ENCODE results near the gene TUFT1. TPM values are rescaled to one million over a fixed set of nuclear protein-coding genes. Genes with fewer than 3 reads are reported as not detected.

Gene TUFT1
- polyA plus RNA-seq, 3 donors, result 1.5 to 1.7 (median 1.6) TPM

- Histone ChIP-seq H4K20me1 (ENCODE audit: insufficient read depth, low read length) (no peaks in the 10 kb centered on the region), H3K9me3 (replicated peaks in 1 of 2; ENCODE audit: control insufficient read depth in 1 of 2, insufficient read depth in 1 of 2, low read length in 2 of 2) (no peaks in the 10 kb centered on the region), H3K4me2 (replicated peaks; ENCODE audit: extremely low read depth, low read length, poor library complexity, severe bottlenecking) (no peak overlapping the region), H3K79me2 (ENCODE audit: insufficient read depth, low read length) (peaks cover 4% of the 10 kb centered on the region), H3K27me3 (ENCODE audit: control insufficient read depth in 2 of 2, insufficient read depth in 2 of 2, low read length in 2 of 2) (no peaks in the 10 kb centered on the region), H2AFZ (ENCODE audit: insufficient read depth, low read depth, low read length, poor library complexity, severe bottlenecking) (no peak overlapping the region), H3K36me3 (replicated peaks in 1 of 2; ENCODE audit: control insufficient read depth in 1 of 2, insufficient read depth in 2 of 2, low read length in 2 of 2) (no peaks in the 10 kb centered on the region), H3K4me3 (replicated peaks in 1 of 3; ENCODE audit: low read depth in 2 of 3, low read length in 3 of 3) (no peak overlapping the region), H3K9ac (ENCODE audit: insufficient read depth, low read length, poor library complexity, severe bottlenecking) (no peak overlapping the region), H3K27ac (ENCODE audit: low read depth in 1 of 2, low read length in 2 of 2) (no peak overlapping the region), H3K4me1 (ENCODE audit: control insufficient read depth in 1 of 2, insufficient read depth in 2 of 2, low read length in 2 of 2) (peaks cover 23 to 25% of the 10 kb centered on the region in 2 donors)
- Mint-ChIP-seq H3K36me3 (peaks cover 0 to 1% of the 10 kb centered on the region in 2 donors), H3K9me3 (peaks cover 0 to 3% (median 0%) of the 10 kb centered on the region in 7 donors), H3K27me3 (ENCODE audit: low read depth in 3 of 3) (peaks cover 3 to 7% (median 3%) of the 10 kb centered on the region in 3 donors), H3K4me3 (no peak overlapping the region), H3K27ac (peak overlapping the region in 1 of 7 donors; percentile 9), H3K4me1 (peaks cover 30% of the 10 kb centered on the region)
- no peak for TF ChIP-seq CTCF (IDR thresholded peaks at IDR 0.05)
- no peak for DNase-seq
- intact Hi-C loops (cut with micrococcal nuclease), result no loop called here
- WGBS (ENCODE audit: insufficient coverage), result 100% methylated on average over 2 of the region's 3 CpGs
Observed at GRCh38 chr1:151606857-151607256, 66.7 kb downstream of the TUFT1 start.

DNA sequence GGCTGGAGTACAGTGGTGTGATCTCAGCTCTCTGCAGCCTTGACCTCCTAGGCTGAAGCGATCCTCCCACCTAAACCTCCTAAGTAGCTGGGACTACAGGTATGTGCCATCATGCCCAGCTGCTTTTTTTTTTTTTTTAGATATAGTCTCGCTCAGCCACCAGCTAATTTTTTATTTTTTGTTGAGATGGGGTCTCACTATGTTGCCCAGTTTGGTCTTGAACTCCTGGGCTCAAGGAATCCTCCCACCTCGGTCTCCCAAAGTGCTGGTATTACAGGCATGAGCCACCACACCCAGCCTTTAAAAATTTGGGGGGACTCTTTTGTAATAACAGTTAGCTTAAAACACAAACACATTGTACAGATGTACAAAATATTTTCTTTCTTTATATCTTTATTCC lies 70.0 kb downstream of the TUFT1 start:
- no peaks in the 10 kb centered on the region for H3K36me3 ChIP-seq (replicated peaks in 1 of 2; ENCODE audit: control insufficient read depth in 1 of 2, insufficient read depth in 2 of 2, low read length in 2 of 2)
- intact Hi-C loops (cut with micrococcal nuclease), result loop anchor here in 1 of 2 donors (5.0 to 10.0 kb wide), 2 partner anchors 385 to 443 kb away; partner anchors contain the start of genes LYSMD1, S100A10 and SCNM1
- H3K27ac Mint-ChIP-seq, result peak overlapping the region in 4 of 7 donors; percentile 97 to 100 (median 98)
- H3K4me1 Mint-ChIP-seq, result peaks cover 51% of the 10 kb centered on the region
- no peak overlapping the region for H3K4me3 ChIP-seq (replicated peaks in 1 of 3; ENCODE audit: low read depth in 2 of 3, low read length in 3 of 3)
- H3K4me2 ChIP-seq (replicated peaks; ENCODE audit: extremely low read depth, low read length, poor library complexity, severe bottlenecking), result no peak overlapping the region
- no peak for DNase-seq
- no peak overlapping the region for H3K9ac ChIP-seq (ENCODE audit: insufficient read depth, low read length, poor library complexity, severe bottlenecking)
- no peak for TF ChIP-seq CTCF (IDR thresholded peaks at IDR 0.05)
- no CpG with 5 or more reads among the region's 3 CpGs for WGBS (ENCODE audit: insufficient coverage)
- no peaks in the 10 kb centered on the region for H3K27me3 ChIP-seq (ENCODE audit: control insufficient read depth in 2 of 2, insufficient read depth in 2 of 2, low read length in 2 of 2)
- peaks cover 0 to 3% (median 2%) of the 10 kb centered on the region in 3 donors for H3K27me3 Mint-ChIP-seq (ENCODE audit: low read depth in 3 of 3)
- peaks cover 5% of the 10 kb centered on the region for H4K20me1 ChIP-seq (ENCODE audit: insufficient read depth, low read length)
- no peak overlapping the region for H2AFZ ChIP-seq (ENCODE audit: insufficient read depth, low read depth, low read length, poor library complexity, severe bottlenecking)
- H3K4me3 Mint-ChIP-seq, result no peak overlapping the region
- no peaks in the 10 kb centered on the region for H3K9me3 ChIP-seq (replicated peaks in 1 of 2; ENCODE audit: control insufficient read depth in 1 of 2, insufficient read depth in 1 of 2, low read length in 2 of 2)
- H3K79me2 ChIP-seq (ENCODE audit: insufficient read depth, low read length), result peaks cover 36% of the 10 kb centered on the region
- peaks cover 0 to 3% (median 0%) of the 10 kb centered on the region in 7 donors for H3K9me3 Mint-ChIP-seq
- H3K27ac ChIP-seq (ENCODE audit: low read depth in 1 of 2, low read length in 2 of 2), result peak overlapping the region in 1 of 2 donors; percentile 95
- H3K4me1 ChIP-seq (ENCODE audit: control insufficient read depth in 1 of 2, insufficient read depth in 2 of 2, low read length in 2 of 2), result peaks cover 41 to 49% of the 10 kb centered on the region in 2 donors
- H3K36me3 Mint-ChIP-seq, result peaks cover 1 to 5% of the 10 kb centered on the region in 2 donors

Measured in CD14-positive monocyte (primary cell).